GM23338 (cell line): ENCODE results near the gene FAM217A. TPM values are rescaled to one million over a fixed set of nuclear protein-coding genes. Genes with fewer than 3 reads are reported as not detected.

ENCODE experiments used
- ATAC-seq: fragments of 200-7000 bp; cut with Tn5 transposase; 3 replicates; pipeline ENCODE4 v1.9.1; 2020
- DNase-seq: peaks from one replicate; pipeline ENCODE4 v3.0.0-alpha.2; 2015; ENCODE audit warnings: low spot score
- H2AFZ ChIP-seq: fragments of 200-600 bp; sonication (generic); 2 replicates; pipeline ENCODE4 v1.8.0; 2016; ENCODE audit warnings: antibody characterized with exemption, mild to moderate bottlenecking, moderate library complexity
- H3F3A ChIP-seq: fragments of 200-600 bp; sonication (generic); replicated peaks from 2 replicates; pipeline ENCODE4 v1.8.0; 2017; ENCODE audit warnings: antibody characterized with exemption, mixed run types, low read depth
- H3K27ac ChIP-seq: fragments of 200-600 bp; sonication (generic); 2 replicates; pipeline ENCODE4 v1.6.1; 2016; ENCODE audit warnings: low read depth
- H3K27me3 ChIP-seq: fragments of 200-600 bp; sonication (generic); 2 replicates; pipeline ENCODE4 v1.8.0; 2016; ENCODE audit warnings: mild to moderate bottlenecking, mixed run types, moderate library complexity; ENCODE audit not compliant: insufficient read depth
- H3K36me3 ChIP-seq: fragments of 200-600 bp; sonication (generic); 2 replicates; pipeline ENCODE4 v1.8.0; 2016; ENCODE audit warnings: mild to moderate bottlenecking; ENCODE audit not compliant: insufficient read depth
- H3K4me1 ChIP-seq: fragments of 200-600 bp; sonication (generic); 2 replicates; pipeline ENCODE4 v1.8.0; 2016; ENCODE audit warnings: mild to moderate bottlenecking, moderate library complexity; ENCODE audit not compliant: insufficient read depth
- H3K4me2 ChIP-seq: fragments of 200-600 bp; sonication (generic); 2 replicates; pipeline ENCODE4 v1.7.1; 2017; ENCODE audit warnings: mixed run types
- H3K4me3 ChIP-seq: fragments of 200-600 bp; sonication (generic); 2 replicates; pipeline ENCODE4 v1.6.1; 2016; ENCODE audit warnings: mixed run types
- H3K79me2 ChIP-seq: fragments of 200-600 bp; sonication (generic); replicated peaks from 2 replicates; pipeline ENCODE4 v1.8.0; 2017; ENCODE audit warnings: mild to moderate bottlenecking; ENCODE audit not compliant: insufficient read depth
- H3K9me2 ChIP-seq: fragments of 200-600 bp; sonication (generic); 2 replicates; pipeline ENCODE4 v1.8.0; 2017; ENCODE audit not compliant: insufficient read depth
- H4K20me1 ChIP-seq: fragments of 200-600 bp; sonication (generic); replicated peaks from 2 replicates; pipeline ENCODE4 v1.8.0; 2017; ENCODE audit warnings: mild to moderate bottlenecking; ENCODE audit not compliant: insufficient read depth
- H3K27ac Mint-ChIP-seq: 2 replicates; pipeline ENCODE4 v1.8.0; 2020; ENCODE audit warnings: inconsistent platforms, mild to moderate bottlenecking, moderate library complexity, mixed read lengths
- H3K27me3 Mint-ChIP-seq: 3 replicates; pipeline ENCODE4 v1.8.0; 2022; ENCODE audit warnings: low read depth, mild to moderate bottlenecking, moderate library complexity, mixed read lengths, inconsistent platforms; ENCODE audit not compliant: insufficient read depth, poor library complexity
- H3K36me3 Mint-ChIP-seq: 3 replicates; pipeline ENCODE4 v1.8.0; 2021; ENCODE audit warnings: low read depth, mild to moderate bottlenecking, inconsistent platforms, moderate library complexity, mixed read lengths
- H3K4me1 Mint-ChIP-seq: 3 replicates; pipeline ENCODE4 v1.8.0; 2020; ENCODE audit warnings: mild to moderate bottlenecking, inconsistent platforms, mixed read lengths
- H3K4me3 Mint-ChIP-seq: 3 replicates; pipeline ENCODE4 v1.8.0; 2021; ENCODE audit warnings: moderate library complexity, mild to moderate bottlenecking, inconsistent platforms, mixed read lengths
- H3K9me3 Mint-ChIP-seq: 3 replicates; pipeline ENCODE4 v1.8.0; 2020; ENCODE audit warnings: moderate library complexity, mild to moderate bottlenecking, inconsistent platforms, mixed read lengths
- EZH2 ChIP-seq: fragments of 200-600 bp; sonication (generic); IDR thresholded peaks from one replicate; pipeline ENCODE4 v1.8.0; 2017; ENCODE audit warnings: antibody characterized with exemption, mild to moderate bottlenecking, low read depth; ENCODE audit not compliant: unreplicated experiment
- EZH2phosphoT487 ChIP-seq: fragments of 200-600 bp; sonication (generic); IDR thresholded peaks from one replicate; pipeline ENCODE4 v1.8.1; 2018; ENCODE audit warnings: antibody characterized with exemption; ENCODE audit not compliant: unreplicated experiment
- JUNB ChIP-seq: IDR thresholded peaks from one replicate; pipeline ENCODE4 v1.6.1; 2016; ENCODE audit warnings: antibody characterized with exemption; ENCODE audit not compliant: unreplicated experiment
- ZNF114 ChIP-seq: fragments of 250-450 bp; sonication (Bioruptor Pico); IDR thresholded peaks from 2 replicates; pipeline ENCODE4 v1.5.0; 2020; ENCODE audit warnings: mild to moderate bottlenecking, moderate library complexity
- ZNF331 ChIP-seq: fragments of 250-450 bp; sonication (Bioruptor Pico); IDR thresholded peaks from 2 replicates; pipeline ENCODE4 v1.5.0; 2020; ENCODE audit warnings: low read depth, mild to moderate bottlenecking, moderate library complexity
- ZNF462 ChIP-seq: fragments of 250-450 bp; sonication (Bioruptor Pico); IDR thresholded peaks from 2 replicates; pipeline ENCODE4 v1.5.0; 2020; ENCODE audit warnings: mild to moderate bottlenecking, moderate library complexity
- polyA plus RNA-seq: library from polyadenylated mRNA; unstranded; fragments of >200 nt; fragmentation: Nextera tagmentation; extraction: Ambion mirVana; gene quantifications from 2 replicates; pipeline ENCODE4 v1.2.1, GENCODE V29; 2016
- total RNA-seq: library from RNA; depleted of rRNA; stranded (reverse); fragments of >200 nt; shearing (Covaris generic); gene quantifications from 2 replicates; pipeline ENCODE4 v1.2.3, GENCODE V29; 2014
- TF ChIP-seq, protein P1 (sequence below): IDR thresholded peaks from 2 replicates; pipeline ENCODE4 v1.6.1; 2016; ENCODE audit warnings: antibody characterized with exemption

Gene FAM217A
- total and polyA plus RNA-seq, 2 experiments from 2014 or later: not detected

- TF ChIP-seq, protein P1, sequence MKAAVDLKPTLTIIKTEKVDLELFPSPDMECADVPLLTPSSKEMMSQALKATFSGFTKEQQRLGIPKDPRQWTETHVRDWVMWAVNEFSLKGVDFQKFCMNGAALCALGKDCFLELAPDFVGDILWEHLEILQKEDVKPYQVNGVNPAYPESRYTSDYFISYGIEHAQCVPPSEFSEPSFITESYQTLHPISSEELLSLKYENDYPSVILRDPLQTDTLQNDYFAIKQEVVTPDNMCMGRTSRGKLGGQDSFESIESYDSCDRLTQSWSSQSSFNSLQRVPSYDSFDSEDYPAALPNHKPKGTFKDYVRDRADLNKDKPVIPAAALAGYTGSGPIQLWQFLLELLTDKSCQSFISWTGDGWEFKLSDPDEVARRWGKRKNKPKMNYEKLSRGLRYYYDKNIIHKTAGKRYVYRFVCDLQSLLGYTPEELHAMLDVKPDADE: no peak
- TF ChIP-seq EZH2phosphoT487: no peak
- TF ChIP-seq JUNB: no peak
- TF ChIP-seq ZNF114 (CRISPR knock-in tag): no peak
- no peak for TF ChIP-seq EZH2
Measured at GRCh38 chr6:4108561-4109093, 29.7 kb upstream of the FAM217A start (continued).

GRCh38 chr6:4107873-4108272, 28.9 kb upstream of the FAM217A start:
- no peak overlapping the region for H3K4me3 ChIP-seq
- H3K79me2 ChIP-seq: no peaks in the 10 kb centered on the region
- no peaks in the 10 kb centered on the region for H4K20me1 ChIP-seq
- no peak for ATAC-seq
- Mint-ChIP-seq H3K36me3 (no peaks in the 10 kb centered on the region), H3K27ac (no peak overlapping the region), H3K27me3 (no peaks in the 10 kb centered on the region), H3K9me3 (no peaks in the 10 kb centered on the region), H3K4me1 (no peaks in the 10 kb centered on the region; the same call in 2 of the 3 replicates), H3K4me3 (no peak overlapping the region)
- no peaks in the 10 kb centered on the region for H3K27me3 ChIP-seq
- no peaks in the 10 kb centered on the region for H3K4me1 ChIP-seq
- no peak overlapping the region for H2AFZ ChIP-seq
- TF ChIP-seq EZH2phosphoT487: no peak
- TF ChIP-seq, protein P1: no peak
- TF ChIP-seq ZNF331 (CRISPR knock-in tag): no peak
- no peak for TF ChIP-seq ZNF114 (CRISPR knock-in tag)
- no peak for TF ChIP-seq JUNB
- no peak for TF ChIP-seq ZNF462 (CRISPR knock-in tag)
- no peaks in the 10 kb centered on the region for H3F3A ChIP-seq
- no peaks in the 10 kb centered on the region for H3K9me2 ChIP-seq
- no peaks in the 10 kb centered on the region for H3K36me3 ChIP-seq
- H3K4me2 ChIP-seq: no peak overlapping the region
- no peak overlapping the region for H3K27ac ChIP-seq
- DNase-seq: peak; percentile 19
